ENCODE results near the gene TRAPPC4.
"Not testable (repeated sequence)": the region's sequence is repeated elsewhere in the genome, so short reads cannot be mapped to it uniquely, and the experiment has no call there.

TRAPPC4 gene, protein sequence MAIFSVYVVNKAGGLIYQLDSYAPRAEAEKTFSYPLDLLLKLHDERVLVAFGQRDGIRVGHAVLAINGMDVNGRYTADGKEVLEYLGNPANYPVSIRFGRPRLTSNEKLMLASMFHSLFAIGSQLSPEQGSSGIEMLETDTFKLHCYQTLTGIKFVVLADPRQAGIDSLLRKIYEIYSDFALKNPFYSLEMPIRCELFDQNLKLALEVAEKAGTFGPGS

DNA sequence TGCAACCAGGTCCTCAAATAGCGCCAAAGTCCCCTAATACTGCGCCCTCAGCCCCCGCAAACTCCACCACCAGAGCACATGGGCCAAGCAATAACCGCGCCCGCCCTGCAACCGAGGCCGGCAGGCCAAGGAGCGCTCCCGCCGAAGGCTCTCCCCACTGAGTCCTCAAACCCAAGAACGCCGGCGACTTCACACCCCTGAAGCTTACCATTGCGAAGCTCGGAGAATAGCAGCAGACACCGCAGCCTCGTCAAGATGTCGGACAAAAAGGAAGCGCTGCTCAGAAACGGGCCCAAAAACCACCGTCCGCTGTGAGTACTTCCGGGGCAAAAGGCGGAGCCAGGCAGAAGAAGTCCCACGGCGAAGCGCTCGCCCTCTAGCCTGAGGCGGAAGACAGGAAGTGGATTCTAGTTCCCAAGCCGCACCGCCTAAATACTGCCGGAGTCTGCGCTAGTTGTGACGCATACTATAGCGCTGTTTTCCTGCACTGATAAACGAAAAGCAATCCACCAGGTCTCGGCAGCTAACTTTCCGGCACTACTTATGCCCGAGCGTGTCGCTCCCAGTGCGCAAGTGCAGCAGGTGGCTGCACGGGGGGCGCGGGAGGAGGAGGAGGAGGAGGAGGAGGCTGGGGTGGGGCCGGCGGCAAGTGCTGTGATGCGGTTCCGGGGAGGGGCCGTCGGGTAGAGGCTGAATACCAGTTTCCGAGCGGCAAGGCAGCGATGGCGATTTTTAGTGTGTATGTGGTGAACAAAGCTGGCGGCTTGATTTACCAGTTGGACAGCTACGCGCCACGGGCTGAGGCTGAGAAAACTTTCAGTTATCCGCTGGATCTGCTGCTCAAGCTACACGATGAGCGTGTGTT, at the start of gene TRAPPC4, which contains the start of gene RPS25:
TSS of gene TRAPPC4 (plus strand) at position 693 of the 865 bp plus-strand sequence. CDS start at position 723, 30 bp downstream.
TSS of gene RPS25 (minus strand) at position 270 of the 865 bp plus-strand sequence. CDS start at position 211, 59 bp downstream.
- DNase-seq (ENCODE audit: low read depth): peak; percentile 78

DNA sequence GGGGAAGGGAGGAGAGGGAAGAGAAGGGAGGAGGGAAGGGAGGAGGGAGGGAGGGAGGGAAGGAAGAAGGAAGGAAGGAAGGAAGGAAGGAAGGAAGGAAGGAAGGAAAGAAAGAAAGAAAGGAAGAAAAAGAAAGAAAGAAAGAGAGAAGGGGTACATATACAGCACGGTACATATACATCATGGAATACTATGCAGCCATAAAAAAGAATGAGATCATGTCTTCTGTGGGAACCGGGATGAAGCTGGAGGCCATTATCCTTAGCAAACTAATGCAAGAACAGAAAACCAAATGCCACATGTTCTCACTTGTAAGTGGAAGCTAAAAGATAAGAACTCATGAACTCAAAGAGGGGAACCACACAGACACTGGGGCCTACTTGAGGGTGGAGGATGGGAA, 49.1 kb upstream of the TRAPPC4 start:
- DNase-seq (ENCODE audit: low read depth): not testable (repeated sequence)

DNA sequence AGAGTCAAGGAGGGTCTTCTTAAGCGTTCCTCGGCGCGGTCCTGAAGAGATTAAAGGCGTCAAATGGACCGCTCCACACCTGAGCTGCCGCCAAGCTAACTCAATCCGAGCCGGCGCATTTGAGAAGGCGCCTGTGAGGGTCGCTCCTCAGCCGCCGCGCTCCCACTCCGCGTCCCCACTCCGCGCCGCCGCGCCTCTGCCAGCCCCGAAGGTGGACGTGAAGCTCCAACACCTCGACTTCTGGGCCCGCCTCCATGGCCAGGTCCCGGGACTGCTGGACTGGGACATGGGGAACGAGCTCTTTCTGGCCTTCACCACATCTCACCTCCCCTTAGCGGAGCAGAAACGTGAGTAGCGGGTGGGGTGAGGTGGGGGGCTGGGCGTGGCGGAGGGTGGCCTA, 46.9 kb upstream of the TRAPPC4 start, which contains the start of gene FOXR1:
TSS of gene FOXR1 (plus strand) at position 116 of the 400 bp plus-strand sequence. CDS start at position 287, 171 bp downstream.
- no peak for DNase-seq (ENCODE audit: low read depth)

DNA sequence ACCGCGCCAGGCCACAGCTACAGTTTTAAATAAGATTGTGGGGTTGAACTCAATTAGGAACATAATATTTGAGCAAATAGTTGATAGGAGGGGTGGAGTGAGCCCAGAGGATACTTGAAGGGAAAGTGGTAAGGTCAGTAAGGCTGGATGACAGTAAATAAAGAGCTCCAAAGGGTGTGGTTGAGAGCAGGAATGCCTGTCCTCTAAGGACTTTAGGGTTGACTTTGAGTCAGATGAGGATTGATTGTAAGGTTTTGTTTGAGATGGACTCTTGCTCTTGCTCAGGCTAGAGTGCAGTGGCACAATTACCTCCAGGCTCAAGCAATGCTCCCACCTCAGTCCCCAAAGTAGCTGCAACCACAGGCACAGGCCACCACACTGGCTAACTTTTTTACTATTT, 44.6 kb upstream of the TRAPPC4 start:
- no peak for DNase-seq (ENCODE audit: low read depth)

DNA sequence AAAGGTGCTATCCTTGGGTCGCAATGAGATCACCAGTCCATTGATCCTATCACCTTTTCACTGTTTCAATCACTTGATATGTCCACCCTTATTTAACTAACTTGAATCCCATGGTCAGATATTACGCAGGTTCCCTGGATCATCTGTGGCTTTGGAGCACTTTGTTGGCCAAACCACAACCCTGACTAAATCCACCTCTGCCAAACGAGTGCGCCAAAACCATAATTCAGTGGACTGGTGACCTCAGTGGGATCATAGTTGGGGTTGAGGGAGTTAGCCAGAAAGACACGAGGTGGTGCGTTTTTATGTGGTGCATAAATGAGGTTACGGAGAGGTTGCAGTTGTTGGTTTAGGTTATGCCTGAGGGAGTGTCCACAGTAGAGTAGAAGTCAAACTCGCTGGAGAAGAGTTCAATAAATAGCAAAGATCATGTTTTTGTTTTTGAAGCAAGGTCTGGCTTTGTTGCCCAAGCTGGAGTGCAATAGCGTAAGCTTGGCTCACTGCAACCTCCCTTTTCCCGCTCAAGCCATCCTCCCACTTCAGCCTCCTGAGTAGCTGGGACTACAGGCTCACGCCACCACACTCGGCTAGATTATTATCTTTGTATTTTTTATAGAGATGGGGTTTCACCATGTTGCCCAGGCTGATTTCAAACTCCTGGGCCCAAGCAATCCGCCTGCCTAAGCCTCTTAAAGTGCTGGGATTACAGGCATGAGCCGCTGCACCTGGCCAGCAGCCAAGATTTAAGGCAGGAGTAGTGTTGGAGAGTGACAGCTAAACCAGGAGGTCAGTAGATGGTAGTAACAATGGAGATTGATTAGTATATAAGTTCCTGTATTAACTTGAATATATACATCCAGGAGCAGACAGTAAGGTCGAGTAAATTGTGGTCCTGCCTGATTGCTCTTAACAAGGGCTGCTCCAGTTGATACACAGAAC, 42.5 kb upstream of the TRAPPC4 start:
- DNase-seq (ENCODE audit: low read depth): no peak

DNA sequence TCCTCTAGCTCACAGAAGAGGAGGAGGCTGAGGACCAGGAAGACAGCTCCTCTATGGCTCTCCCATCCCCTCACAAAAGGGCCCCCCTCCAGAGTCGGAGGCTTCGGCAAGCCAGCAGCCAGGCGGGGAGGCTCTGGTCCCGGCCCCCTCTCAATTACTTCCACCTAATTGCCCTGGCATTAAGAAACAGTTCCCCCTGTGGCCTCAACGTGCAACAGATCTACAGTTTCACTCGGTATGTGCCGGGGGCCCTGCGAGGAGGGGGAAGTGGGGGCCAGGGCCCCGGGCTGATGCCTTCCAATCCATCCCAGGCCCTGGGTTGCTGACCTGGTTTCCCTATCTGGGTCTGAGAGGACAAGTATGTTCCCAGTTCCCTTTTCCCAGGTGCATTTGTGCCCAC, 39.1 kb upstream of the TRAPPC4 start:
- DNase-seq (ENCODE audit: low read depth): no peak

DNA sequence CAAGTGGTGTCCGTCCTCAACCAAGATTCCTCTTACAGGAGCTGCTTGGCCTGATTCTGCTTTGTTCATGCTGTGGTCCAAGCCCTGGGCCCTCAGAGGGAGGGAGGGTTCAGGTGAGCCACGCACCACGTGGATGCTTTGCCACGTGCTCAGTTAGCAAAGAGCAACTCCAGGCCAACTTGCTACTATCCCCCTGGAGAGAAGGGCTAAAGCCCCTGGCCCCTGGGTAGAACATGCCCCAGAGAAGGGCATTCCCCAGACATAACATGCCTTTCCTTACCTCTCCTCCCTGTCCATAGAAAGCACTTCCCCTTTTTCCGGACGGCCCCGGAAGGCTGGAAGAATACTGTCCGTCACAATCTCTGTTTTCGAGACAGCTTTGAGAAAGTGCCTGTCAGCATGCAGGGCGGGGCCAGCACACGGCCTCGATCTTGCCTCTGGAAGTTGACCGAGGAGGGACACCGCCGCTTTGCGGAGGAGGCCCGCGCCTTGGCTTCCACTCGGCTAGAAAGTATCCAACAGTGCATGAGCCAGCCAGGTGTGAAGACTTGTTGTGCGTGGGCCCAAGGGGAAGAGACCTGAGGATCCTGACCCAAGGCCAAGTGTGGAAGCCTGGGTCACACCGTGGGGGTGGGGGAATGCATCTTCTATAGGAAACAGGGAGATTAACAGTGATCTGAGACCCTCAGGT, 38.2 kb upstream of the TRAPPC4 start:
- DNase-seq (ENCODE audit: low read depth): no peak

DNA sequence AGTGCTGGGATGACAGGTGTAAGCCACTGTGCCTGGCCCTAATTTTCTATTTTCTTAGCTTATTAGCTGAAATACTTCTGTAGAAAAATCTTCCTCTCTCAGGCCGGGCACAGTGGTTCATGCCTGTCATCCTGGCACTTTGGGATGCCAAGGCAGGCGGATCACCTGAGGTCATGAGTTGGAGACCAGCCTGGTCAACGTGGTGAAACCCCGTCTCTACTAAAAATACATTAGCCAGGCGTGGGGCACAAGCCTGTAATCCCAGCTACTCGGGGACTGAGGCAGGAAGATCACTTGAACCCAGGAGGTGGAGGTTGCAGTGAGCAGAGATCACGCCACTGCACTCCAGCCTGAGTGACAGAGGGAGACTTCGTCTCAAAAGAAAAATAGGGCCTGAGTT, 34.2 kb upstream of the TRAPPC4 start:
- not testable (repeated sequence) for DNase-seq (ENCODE audit: low read depth)

DNA sequence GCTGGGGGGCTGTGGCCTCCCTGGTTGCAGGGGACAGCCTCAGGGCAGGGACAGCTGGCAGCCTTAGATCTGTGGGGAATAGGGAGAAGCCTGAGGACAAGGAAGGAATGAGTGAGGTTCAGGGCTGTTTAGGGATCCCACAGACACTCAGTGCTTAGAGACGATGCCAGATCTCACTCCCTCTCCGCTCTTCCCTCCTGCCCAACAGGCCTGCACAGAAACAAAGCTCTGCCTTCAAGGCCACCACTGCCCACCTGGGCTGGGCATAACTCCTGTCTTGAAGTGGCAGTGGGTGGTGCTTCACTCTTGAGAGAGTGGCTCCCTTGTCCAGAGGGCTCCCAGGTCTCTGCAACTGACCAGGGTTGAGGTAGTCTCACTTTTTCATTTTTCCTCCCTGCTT, 33.7 kb upstream of the TRAPPC4 start:
- no peak for DNase-seq (ENCODE audit: low read depth)

DNA sequence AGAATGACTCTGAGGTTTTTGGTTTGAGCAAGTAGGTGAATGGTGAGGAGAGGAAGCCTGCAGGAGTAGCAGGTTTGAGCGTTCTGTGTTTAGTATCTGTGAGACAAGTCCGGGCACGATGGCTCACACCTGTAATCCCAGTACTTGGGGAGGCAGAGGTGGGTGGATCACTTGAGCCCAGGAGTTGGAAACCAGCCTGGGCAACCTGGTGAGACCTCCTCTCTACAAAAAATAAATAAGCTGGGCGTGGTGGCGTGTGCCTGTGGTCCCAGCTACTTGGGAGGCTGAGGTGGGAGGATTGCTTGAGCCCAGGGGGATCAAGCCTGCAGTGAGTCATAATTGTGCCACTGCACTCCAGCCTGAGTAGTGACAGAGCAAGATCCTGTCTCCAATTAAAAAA, 30.3 kb upstream of the TRAPPC4 start:
- no peak for DNase-seq (ENCODE audit: low read depth)

DNA sequence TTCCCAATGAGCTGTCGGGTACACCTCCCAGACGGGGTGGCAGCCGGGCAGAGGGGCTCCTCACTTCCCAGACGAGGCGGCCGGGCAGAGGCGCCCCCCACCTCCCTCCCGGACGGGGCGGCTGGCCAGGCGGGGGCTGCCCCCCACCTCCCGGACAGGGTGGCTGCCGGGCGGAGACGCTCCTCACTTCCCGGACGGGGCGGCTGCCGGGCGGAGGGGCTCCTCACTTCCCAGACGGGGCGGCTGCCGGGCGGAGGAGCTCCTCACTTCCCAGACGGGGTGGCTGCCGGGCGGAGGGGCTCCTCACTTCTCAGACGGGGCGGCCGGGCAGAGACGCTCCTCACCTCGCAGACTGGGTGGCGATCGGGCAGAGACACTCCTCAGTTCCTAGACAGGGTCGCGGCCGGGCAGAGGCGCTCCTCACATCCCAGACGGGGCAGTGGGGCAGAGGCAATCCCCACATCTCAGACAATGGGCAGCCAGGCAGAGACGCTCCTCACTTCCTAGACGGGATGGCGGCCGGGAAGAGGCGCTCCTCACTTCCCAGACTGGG, 27.0 kb upstream of the TRAPPC4 start:
- DNase-seq (ENCODE audit: low read depth): not testable (repeated sequence)

DNA sequence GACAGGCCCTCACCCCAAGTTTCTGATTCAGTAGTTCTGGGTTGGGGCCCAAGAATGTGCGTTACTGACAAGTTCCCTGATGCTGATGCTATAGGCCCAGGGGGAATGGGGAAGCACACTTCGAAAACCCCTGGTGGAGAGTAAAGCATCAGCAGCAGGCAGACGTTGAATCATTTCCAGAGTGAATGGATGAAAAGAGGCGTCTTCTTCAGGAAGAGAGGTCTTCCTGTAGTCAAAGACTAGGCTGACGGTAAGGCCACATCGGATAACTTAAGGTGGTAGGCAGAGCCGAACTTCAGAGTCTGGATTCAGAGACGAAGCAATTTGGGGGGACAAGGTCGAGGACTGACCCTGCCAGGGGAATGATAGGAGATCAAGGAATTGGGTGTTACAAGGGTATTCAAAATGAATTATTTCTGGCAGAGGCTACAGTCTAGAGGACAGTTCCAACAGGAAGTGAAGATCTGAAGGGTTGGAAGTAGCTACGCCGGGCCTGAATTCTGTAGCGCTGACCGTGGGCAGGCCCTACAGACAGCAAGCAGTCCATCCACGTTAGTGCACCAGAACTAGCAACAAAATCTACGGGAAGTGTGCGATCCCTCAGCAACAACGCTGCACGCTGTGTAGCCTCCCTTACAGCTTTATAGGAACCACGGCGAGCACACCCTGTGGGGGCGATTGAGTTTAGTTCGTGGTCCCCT, 21.5 kb upstream of the TRAPPC4 start:
- DNase-seq (ENCODE audit: low read depth): no peak

DNA sequence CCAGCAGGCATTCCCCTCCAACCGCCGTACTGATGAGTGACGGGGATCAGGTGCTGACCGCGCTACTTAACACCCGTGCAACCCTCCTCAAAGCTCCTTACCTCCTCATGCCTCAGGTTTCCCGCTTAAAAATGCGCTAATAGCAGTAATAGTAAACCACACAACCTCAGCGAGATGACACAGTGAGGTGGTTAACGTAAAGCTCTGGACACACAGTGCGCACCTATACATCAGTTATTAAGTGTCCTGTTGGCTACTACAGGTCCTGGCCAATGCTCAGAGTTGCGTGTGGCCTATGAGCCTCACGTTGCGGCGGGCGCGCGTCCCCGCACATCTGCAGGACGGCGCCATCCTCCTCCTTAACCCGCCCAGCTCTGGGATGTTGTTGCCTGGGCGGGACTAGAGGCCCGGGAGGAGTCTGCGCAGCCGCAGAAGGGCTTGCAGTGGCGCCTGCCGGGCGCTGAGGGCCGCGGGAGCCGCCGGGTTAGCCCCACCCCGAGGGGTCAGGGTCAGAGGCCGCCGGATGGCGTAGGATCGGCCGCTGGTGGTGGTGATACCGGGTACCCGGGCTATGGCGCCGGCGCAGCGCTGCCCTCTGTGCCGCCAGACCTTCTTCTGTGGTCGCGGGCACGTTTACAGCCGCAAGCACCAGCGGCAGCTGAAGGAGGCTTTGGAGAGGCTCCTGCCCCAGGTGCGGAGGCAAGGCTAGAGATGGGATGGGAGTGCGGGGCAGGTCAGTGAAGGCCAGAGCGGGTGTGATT, 20.8 kb upstream of the TRAPPC4 start, which contains the start of gene CENATAC:
TSS of gene CENATAC (plus strand) at position 512 of the 761 bp plus-strand sequence. CDS start at position 572, 60 bp downstream.
- DNase-seq (ENCODE audit: low read depth): peak; percentile 52

DNA sequence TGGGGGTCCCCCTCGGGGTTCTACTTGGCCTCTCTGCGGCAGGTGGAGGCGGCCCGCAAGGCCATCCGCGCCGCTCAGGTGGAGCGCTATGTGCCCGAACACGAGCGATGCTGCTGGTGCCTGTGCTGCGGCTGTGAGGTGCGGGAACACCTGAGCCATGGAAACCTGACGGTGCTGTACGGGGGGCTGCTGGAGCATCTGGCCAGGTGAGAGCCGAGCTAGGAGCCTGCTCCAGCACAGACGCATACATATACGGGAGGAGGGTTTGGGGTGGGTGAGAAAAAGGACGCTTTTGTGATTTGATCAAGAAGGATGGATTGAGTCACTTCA, 20.2 kb upstream of the TRAPPC4 start:
- DNase-seq (ENCODE audit: low read depth): no peak

DNA sequence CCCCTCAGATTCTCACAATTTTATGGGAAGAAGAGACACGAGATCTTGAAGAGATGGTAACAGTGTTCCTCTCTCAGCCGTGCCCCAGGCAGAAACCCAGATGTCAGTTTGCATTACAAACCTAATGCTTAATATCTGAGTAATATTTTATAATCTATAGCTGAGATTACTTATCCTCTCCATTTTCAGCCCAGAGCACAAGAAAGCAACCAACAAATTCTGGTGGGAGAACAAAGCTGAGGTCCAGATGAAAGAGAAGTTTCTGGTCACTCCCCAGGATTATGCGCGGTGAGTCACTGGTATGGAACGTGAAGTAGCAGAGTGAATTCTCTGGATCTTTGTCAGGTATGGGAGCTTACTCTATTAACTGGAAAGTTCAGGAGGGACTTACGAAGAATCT, 19.7 kb upstream of the TRAPPC4 start:
- DNase-seq (ENCODE audit: low read depth): peak; percentile 68

DNA sequence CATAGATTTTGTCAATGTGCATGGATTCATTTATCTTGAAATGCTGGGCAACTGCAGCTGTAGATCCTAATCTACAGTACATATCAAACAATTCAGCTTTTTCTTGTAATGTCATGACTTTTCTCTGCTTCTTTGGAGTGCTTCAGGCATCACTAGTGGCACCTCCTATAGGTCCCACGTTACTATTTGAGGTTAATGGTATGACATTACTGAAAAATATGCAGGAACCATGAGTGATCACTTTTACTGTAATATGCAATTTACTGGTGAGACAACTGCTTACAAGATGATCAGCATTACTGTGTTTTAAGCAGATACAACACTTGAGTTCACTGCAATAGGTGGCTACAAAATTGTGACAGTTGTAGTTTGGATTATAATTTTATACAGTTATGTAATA, 17.7 kb upstream of the TRAPPC4 start:
- no peak for DNase-seq (ENCODE audit: low read depth)

DNA sequence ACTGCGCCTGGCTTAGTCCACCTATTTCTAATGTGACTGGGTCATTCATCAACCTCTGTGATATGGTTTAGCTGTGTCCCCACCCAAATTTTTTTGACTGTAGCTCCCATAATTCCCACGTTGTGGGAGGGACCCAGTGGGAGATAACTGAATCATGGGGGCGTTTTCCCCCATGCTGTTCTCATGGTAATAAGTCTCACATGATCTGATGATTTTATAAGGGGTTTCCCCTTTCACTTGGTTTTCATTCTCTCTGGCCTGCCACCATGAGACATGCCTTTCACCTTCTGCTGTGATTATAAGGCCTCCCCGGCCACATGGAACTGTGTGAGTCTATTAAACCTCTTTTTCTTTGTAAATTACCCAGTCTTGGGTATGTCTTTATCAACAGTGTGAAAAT, 11.9 kb upstream of the TRAPPC4 start:
- no peak for DNase-seq (ENCODE audit: low read depth)

DNA sequence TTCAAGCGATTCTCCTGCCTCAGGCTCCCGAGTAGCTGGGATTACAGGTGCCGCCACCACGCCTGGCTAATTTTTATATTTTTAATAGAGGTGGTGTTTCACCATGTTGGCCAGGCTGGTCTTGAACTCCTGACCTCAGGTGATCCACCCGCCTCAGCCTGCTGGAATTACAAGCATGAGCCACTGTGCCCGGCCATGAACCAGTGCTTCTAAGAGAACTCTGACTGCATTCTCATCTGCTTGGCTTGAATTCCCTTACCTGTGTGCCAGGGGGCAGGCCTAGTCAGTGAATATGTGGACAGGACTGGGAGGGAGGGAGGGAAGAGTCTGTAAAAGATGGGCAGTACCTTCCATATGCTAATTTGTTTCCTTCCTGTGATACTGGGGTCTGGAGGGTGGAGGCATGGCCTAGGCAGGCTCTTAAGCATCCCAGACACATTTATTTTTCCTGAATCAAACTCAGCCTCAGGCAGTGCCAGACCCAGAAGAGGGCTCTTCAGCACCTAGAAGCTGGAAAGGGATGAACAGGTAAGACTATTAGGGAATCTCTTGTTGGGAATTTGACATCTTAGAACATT, 7.0 kb upstream of the TRAPPC4 start:
- no peak for DNase-seq (ENCODE audit: low read depth)

DNA sequence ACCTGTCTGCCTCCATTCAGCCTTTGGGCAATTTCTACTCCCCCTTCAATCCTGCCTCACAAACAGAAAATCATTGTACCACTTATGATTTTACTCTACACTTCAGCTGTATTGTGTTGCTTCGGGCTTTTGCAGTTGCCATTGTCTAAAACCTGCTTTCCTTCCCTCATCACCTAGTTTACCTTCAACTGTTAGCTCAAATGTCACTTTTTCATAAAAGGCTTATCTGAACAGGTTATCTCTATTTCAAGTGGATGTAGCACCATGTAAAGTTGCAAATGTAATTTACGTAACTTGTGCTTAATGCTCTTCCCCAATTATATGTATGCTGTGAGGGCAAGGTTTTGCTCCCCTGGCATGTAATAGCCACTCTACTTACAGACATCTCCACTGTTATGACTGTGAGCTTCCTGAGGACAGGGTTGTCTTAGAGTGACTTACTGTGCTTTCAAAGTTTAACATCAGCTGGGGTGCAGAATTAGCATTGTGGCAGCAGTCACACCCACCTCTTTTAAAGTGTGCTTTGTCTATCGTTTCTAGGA, 5.9 kb upstream of the TRAPPC4 start:
- no peak for DNase-seq (ENCODE audit: low read depth)
